ENCODE measurements around the gene NDUFAF3. TPM values are rescaled to one million over a fixed set of nuclear protein-coding genes. Genes with fewer than 3 reads are reported as not detected.

NDUFAF3 gene
- total RNA-seq, 1 experiment from 2014 or later, result 40.7 TPM

DNA sequence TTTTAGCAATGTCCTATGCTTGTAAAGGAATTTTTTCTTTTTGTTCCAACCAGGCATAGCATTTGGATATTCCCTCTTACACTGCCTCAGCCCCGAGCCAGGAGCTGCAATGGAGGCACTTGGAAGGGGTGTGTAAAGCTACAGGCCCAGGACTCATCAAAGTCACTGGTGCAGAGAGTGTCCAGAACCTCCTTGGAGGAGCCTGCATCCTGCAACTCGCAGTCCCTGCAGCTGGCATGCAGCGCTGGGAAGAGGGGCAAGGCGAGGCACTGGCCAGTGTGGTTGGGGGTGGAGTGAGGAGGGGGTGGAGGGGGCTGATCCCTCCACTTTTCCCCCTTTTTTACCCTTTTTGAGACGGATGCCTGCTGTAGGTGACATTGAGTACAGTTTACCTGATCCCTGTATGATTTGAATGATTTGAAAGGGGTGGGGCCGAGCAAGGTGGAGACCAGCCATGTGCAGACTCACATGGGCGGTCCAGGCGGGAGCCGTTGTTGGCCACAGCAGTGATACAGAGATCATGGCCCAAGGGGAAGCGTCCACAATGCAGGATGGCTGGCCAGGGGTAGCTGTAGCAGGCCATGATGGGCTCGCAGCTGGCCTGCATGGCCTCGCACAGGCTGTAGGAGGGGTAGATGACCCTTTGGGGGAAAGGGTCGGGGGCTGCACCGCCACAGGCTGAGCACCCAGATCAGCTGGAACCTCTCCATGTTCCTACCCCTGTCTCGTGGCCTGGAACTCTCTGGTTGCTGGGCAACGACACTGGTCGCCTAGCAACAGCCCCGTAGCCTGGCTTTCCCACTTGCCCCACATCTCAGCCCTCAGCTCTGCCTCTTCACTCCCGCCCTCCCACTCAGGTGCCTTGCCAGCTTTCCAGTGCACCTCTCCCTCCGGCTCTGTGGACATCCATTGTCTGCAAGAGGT, 23.9 kb upstream of the NDUFAF3 start:
- H3K27ac Mint-ChIP-seq, result peak overlapping the region in 2 of 3 experiments; percentile 28 to 61; a peak in 3 of 7 replicates

More for the DNA sequence above, 23.9 kb upstream of the NDUFAF3 start:
- Histone ChIP-seq H3K79me2 (ENCODE audit: insufficient read depth, low read length) (no peaks in the 10 kb centered on the region), H2AK5ac (ENCODE audit: insufficient read length, low read length) (no peak overlapping the region), H2BK5ac (ENCODE audit: insufficient read length, low read length) (no peak overlapping the region), H2BK15ac (ENCODE audit: low read depth, low read length) (no peak overlapping the region), H4K5ac (ENCODE audit: insufficient read length, low read depth, low read length) (no peak overlapping the region), H2AFZ (ENCODE audit: low read length) (no peak overlapping the region), H3K4me1 (ENCODE audit: insufficient read depth, low read length) (no peaks in the 10 kb centered on the region), H3K14ac (ENCODE audit: insufficient read depth, low read length) (no peak overlapping the region), H3K4ac (ENCODE audit: low read depth, low read length) (no peak overlapping the region), H3K56ac (ENCODE audit: insufficient read length, low read depth, low read length) (no peak overlapping the region), H4K20me1 (ENCODE audit: control insufficient read depth, insufficient read depth, insufficient read length) (no peaks in the 10 kb centered on the region), H2BK120ac (ENCODE audit: low read depth, low read length, poor library complexity, severe bottlenecking) (no peak overlapping the region), H3K9ac (ENCODE audit: extremely low read depth, insufficient read length, low read length) (no peak overlapping the region), H3K27me3 (ENCODE audit: insufficient read depth, low read length) (no peaks in the 10 kb centered on the region), H3K23me2 (ENCODE audit: insufficient read length, low read depth, low read length, poor library complexity, severe bottlenecking) (no peaks in the 10 kb centered on the region), H3K23ac (ENCODE audit: insufficient read length, low read depth, low read length) (no peak overlapping the region), H3K79me1 (ENCODE audit: insufficient read depth, low read depth, low read length, poor library complexity, severe bottlenecking) (no peaks in the 10 kb centered on the region), H3T11ph (ENCODE audit: low read length) (no peak overlapping the region), H2BK20ac (ENCODE audit: low read depth, low read length, poor library complexity, severe bottlenecking) (no peak overlapping the region), H3K18ac (ENCODE audit: insufficient read length, low read depth, low read length) (no peak overlapping the region), H3K9me3 (ENCODE audit: control insufficient read depth, low read depth, low read length) (no peaks in the 10 kb centered on the region), H2BK12ac (ENCODE audit: insufficient read length, low read depth, low read length) (no peak overlapping the region), H3K4me2 (ENCODE audit: insufficient read depth, insufficient read length, low read length) (no peak overlapping the region), H3K27ac (ENCODE audit: insufficient read length, low read depth, low read length) (no peak overlapping the region), H4K91ac (ENCODE audit: insufficient read length, low read depth, low read length) (no peak overlapping the region), H4K8ac (replicated peaks; ENCODE audit: insufficient read length, low read depth, low read length) (no peak overlapping the region)
- Mint-ChIP-seq H3K36me3 (ENCODE audit: insufficient read depth in 1 of 3, low read depth in 3 of 3) (peaks cover 3 to 26% (median 10%) of the 10 kb centered on the region in 3 experiments; a peak in 5 of 7 replicates), H3K9me3 (no peaks in the 10 kb centered on the region), H3K4me1 (peaks cover 23 to 24% of the 10 kb centered on the region in 2 experiments), H3K27me3 (ENCODE audit: low read depth) (no peaks in the 10 kb centered on the region), H3K4me3 (peak overlapping the region in 1 of 2 experiments; percentile 19; a peak in 1 of 5 replicates)
- peak; percentile 52 for DNase-seq
- TF ChIP-seq, protein P1, sequence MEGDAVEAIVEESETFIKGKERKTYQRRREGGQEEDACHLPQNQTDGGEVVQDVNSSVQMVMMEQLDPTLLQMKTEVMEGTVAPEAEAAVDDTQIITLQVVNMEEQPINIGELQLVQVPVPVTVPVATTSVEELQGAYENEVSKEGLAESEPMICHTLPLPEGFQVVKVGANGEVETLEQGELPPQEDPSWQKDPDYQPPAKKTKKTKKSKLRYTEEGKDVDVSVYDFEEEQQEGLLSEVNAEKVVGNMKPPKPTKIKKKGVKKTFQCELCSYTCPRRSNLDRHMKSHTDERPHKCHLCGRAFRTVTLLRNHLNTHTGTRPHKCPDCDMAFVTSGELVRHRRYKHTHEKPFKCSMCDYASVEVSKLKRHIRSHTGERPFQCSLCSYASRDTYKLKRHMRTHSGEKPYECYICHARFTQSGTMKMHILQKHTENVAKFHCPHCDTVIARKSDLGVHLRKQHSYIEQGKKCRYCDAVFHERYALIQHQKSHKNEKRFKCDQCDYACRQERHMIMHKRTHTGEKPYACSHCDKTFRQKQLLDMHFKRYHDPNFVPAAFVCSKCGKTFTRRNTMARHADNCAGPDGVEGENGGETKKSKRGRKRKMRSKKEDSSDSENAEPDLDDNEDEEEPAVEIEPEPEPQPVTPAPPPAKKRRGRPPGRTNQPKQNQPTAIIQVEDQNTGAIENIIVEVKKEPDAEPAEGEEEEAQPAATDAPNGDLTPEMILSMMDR (conservative IDR thresholded peaks at IDR 0.05), result no peak
- no CpG with 5 or more reads among the region's 20 CpGs for WGBS (ENCODE audit: extremely low coverage, insufficient read length, low lambda C conversion rate)

Measured in H9 (cell line).